ENCODE results near the gene DYRK1A.
"Not testable (repeated sequence)": the region's sequence is repeated elsewhere in the genome, so short reads cannot be mapped to it uniquely, and the experiment has no call there.

DYRK1A gene

DNA sequence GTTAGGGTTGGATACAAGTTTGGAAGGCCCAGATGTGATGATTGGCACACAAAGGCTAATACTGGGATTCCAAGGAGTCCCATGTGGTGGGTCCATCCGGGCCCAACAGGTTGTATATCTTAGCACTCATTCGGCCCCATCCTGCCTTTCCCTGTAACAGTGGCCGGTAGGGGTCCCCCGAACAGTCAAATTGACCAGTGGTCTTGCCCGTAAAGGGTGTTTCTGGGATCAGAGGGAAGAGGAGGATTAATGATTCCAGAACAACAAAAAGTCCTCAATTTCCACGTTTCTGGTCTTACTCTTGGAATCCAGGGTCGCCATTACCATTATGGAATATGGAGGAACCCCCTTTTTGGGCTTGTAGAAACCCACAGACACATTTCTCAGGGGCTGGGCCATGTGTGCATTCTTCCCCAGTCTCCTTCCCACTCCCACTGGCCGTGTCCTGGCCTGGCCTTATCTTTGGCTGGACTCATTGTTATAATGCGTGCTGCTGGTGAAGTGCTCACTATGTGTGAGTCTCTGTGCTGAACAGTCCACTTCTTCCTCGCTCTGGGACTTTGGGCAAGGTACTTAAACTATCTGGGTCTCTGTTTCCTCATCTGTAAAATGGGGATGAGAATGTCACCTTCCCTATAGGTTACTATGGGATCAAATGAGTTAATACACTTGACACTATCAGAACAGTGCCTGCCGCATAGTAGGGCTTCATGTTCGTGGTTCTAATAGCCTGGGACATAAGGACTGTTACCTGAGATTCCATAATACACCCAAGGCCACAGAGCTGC lies 161.8 kb downstream of the DYRK1A start:
- no peak for DNase-seq

DNA sequence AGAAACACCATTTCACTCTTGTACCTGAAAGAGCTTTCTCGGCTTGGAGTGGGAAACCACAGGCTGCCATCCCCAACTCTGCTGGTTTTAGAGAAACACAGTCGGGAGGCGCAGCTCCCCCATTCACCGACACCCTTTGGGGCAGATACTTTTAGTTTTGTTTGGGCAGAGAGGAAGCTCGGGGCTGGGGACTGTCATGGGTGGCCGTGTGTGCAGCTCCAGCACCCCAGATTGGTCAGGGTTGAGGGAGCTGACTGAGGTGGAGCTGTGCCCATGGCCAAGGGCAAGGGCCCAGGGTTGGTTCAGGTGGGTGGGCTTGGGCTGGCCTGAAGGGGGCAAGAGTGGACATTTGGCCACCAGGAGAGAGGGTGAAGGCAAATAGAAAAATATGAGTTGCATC lies 163.1 kb downstream of the DYRK1A start:
- no peak for DNase-seq

- DNase-seq, result no peak
Observed at GRCh38 chr21:37530901-37531351, 164.4 kb downstream of the DYRK1A start.

DNA sequence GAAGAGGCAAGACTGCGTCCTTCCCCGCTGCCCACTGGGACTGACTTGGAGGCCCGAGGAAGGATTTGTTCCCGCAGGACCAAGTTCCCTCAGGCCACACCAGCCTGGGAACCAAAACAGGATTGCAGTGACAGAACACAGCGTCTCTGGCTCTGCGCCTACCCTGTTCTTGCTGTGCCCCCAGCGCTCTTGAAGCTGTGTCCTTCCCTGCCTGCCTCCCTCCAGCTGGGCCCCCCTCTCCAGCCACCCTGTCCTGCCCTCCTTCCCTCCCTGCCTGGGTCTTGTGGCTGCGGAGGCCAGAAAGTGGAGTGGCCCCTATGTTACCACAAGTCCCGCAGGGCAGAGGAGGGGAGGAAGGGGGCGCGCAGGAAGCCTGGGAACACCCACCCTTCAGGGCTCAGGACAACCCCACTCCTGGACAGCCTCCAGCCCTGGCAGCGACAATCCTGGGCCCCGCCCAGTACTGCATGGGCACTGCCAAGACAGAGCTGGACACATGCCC lies 164.9 kb downstream of the DYRK1A start:
- DNase-seq, result no peak

DNA sequence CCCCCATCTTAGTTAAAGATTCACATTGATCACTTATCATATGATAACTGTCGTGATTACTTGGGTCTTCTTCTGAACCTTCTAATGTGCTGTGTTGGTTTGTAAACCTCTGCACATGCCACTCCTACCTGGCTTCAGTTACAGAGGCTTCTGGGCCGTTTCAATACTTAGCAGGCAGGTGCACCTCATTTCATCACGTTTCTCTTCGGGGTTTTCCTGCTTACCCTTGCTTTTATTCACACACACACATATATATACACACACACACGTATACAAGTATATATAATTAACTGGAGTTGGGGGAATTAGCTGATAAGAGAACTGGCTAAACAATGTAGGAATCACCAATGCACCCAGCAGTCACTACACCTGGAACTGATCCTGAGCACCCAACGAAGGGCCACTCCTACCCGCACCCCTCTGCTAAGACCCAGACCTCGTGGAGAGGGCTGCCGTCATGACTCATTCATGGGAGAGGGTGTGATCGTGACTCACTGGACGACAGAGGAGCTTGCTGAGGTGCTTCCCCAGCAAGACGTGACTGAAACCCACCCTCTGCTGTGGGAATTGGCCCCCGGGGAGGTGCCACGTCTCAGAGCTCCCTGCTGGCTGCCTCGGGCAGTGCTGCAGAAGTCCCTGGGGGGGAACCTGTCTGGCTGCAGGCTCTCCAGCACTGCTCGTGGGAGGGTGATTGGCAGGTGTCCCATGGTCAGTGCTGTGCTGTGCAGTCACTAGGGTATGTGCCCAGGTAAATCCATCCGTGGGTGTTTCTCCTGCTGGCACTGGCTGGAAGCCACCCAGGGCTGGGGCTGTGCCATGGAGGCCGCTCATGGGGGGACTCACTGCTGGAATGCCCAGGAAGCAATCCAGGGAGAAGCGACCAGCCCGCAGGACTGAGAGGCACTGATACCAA lies 166.6 kb downstream of the DYRK1A start:
- DNase-seq, result no peak

GRCh38 chr21:37534431-37534830 lies 167.9 kb downstream of the DYRK1A start:
- DNase-seq, result no peak

DNA sequence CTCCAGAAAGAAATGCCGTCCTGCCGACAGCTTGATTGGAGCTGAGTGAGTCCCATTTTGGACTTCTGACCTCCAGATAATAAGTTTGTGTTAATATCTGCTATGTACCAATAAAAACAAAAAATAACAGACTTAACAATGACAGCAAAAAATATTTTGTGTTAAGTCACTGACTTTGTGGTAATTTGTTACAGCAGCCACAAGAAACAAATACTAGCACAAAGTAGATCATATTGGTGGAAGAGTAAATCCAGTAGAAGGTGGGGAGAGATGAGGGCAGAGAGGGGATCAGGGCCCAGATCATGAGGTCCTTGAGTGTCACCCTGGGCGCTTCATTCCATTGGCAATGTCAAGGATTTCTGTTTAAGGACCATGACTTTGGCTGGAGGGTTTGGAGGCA lies 168.6 kb downstream of the DYRK1A start:
- DNase-seq, result no peak

DNA sequence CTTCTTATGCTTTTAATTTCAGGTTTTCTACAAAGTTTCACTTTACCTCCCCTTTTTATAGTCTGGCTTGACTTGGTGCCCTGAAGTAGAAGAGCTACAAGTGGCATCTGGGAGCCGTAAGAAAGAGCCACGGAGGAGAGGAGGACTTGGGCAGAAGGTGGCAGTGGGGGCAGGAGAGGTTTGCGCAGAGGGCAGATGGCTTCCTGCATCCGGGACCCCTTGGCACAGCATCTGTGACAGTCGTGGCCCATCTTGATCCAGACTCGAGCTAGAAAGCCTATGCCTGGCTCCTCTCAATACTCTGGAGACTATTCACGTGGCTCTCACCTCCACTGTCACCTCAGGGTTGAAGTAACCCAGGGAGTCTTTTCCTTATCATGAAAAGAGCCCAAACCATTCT lies 169.1 kb downstream of the DYRK1A start:
- DNase-seq, result no peak

GRCh38 chr21:37536616-37537278 lies 170.2 kb downstream of the DYRK1A start:
- no peak for DNase-seq

DNA sequence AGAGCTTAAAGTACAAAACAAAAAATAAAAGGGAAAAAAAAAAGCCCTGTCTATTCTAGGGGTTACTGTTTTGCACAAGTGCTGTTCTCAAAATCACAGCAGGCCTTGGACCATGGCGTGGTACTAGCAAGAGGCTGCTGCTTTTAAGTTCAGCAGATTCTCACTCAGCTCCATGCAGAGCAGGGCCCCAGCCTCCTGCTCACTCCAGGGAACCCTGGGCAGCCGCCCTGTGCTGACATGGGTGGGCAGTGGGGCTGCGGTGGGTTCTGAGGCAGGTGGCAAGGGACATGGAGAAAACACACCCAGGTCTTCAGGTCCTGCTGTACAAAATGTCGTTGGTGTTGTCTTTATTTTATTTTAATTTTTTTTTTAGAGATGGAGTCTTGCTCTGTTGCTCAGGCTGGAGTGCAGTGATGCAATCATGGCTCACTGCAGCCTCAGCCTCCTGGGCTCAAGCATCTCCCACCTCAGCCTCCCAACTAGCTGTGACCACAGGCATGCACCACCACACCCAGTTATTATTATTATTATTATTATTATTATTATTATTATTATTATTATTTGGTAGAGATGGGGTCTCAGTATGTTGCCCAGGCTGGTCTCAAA lies 170.9 kb downstream of the DYRK1A start:
- no peak for DNase-seq

DNA sequence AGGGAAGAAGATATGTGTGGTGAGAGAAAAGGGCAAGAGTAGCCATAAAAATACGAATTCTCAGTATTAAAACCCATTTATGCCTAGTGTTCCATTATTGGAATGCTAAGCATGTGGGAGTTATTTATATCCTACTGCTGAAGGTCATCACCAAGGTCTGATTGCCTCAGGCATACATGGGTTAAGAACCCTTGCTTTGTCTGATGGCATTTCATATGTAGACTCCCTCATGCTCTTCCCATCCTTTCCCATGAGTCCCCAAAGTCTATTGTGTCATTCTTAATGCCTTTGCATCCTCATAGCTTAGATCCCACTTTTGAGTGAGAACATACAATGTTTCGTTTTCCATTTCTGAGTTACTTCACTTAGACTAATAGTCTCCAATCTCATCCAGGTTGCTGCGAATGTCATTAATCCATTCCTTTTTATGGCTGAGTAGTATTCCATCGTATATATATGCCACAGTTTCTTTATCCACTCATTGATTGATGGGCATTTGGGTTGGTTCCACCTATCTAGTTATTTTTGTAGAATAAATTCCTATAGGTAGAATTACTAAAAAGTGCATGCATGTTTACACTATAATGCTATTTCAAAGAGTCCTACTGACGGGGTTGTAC lies 172.5 kb downstream of the DYRK1A start:
- no peak for DNase-seq

- DNase-seq, result not testable (repeated sequence)
Observed at GRCh38 chr21:37541128-37541527, 174.6 kb downstream of the DYRK1A start.

DNA sequence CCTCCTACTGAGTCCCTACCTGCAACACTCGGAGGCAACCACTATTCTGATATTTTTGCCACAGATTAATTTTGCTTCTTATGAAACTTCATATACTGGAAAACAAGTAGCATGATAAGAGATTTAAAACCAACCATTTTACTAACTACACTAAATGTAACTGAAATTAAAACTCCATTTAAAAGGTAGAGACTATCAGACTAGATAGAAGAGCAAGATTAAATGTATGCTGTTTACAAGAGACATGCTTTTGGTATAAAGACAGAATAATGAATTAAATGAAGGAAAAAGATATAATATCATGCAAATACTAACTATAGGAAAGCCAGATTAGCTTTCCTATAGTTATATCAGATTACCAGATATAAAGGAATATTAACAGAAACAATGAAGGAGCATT lies 175.9 kb downstream of the DYRK1A start:
- DNase-seq, result no peak

DNA sequence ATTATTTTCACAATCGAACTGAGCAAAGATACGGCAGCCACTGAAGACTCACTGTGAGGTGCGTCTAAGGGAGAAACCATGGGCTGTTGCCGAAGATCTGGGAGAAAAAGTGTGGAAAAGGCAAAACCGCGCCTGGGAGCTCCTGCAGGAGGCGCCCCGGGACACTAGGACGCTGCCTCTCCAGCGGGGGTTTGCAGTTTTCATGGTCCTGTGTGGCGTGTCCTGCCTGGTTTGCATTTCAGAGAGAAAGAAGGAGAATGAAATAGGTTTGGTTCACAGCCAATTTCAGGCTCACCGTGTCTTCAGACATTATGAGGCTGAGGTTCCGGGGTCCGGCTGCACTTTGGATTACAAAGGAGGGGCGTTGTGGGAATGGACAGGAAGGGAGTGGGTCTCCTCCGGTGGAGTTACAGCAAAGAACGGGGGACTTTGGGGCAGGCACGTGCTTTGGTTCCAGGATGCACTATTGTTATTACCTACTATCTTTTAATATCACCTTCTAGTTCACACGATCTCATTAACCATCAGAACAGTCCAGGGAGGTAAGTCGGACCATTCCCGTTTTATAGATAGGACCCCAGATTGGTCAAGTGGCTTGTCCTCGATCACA lies 179.8 kb downstream of the DYRK1A start:
- no peak for DNase-seq

DNA sequence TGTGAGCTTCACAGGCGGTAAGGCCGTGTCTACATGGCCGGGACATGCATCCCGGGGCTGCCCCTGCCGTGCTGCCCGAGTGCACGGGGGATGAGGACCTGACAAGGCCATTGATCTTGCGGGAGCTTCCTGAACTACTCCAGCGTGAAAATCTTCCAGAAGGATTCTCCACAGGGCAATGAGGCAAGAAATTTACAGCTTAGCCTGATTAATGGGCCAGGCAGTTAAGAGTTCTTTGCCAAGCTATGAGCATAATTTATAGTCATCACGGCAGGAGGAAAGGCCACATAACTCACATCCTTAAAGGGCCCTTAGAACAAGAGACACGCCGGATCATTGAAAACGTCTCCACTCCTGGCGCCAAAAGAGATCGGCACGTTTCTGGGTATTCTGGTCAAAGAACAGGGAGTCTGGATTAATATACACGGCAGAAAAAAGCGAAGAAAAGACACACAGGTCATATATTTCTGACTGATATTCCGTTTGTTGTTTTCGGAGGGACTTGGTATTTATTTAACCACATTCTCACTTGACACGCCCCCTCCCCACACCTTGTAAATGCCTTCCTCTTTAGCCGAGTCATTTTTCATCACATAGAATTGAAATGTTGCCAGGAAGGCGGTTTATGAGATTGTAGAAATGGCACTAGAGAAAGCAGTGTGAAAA lies 180.5 kb downstream of the DYRK1A start:
- DNase-seq, result no peak

- no peak for DNase-seq
Observed at GRCh38 chr21:37547615-37548200, 181.1 kb downstream of the DYRK1A start.

DNA sequence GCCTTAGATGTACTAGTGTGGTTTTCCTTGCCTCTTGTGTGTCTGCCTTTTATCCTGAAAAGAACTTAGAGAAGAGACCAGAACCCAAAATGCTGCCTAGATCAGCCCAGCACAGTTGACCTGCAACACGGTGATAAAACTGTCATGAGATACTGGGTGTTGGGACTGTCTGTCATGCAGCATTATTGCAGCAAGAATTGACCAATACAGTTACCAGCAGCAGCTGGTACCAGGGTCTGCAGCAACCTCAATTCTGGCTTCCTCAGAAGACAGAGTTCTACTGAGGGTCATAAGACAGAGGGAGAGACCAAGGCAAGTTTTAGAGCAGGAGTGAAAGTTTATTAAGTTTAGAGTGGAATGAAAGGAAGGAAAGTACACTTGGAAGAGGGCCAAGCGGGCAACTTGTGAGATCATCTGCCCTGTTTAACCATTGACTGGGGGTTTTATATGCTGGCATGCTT lies 182.0 kb downstream of the DYRK1A start:
- peak in 2 of 4 experiments; percentile 11 for DNase-seq

DNA sequence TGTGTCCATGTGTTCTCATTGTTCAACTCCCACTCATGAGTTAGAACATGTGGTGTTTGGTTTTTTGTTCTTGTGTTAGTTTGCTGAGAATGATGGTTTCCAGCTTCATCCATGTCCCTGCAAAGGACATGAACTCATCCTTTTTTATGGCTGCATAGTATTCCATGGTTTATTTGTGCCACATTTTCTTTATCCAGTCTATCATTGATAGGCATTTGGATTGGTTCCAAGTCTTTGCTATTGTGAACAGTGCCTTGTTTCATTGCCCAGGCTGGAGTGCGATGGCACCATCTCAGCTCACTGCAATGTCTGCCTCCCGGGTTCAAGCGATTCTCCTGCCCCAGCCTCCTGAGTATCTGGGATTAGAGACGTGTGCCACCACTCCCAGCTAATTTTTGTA lies 183.2 kb downstream of the DYRK1A start:
- not testable (repeated sequence) for DNase-seq

GRCh38 chr21:37550157-37550556 lies 183.6 kb downstream of the DYRK1A start:
- DNase-seq, result no peak

- no peak for DNase-seq
Observed at GRCh38 chr21:37550618-37551330, 184.2 kb downstream of the DYRK1A start.
